CMK (cell line): ENCODE measurements around the gene RASGRF2.
"Not testable (repeated sequence)": the region's sequence is repeated elsewhere in the genome, so short reads cannot be mapped to it uniquely, and the experiment has no call there.

Source experiments
- DNase-seq: peaks from one replicate; pipeline ENCODE4 v3.0.0-alpha.2; 2010; ENCODE audit warnings: low read depth

Gene RASGRF2

GRCh38 chr5:81075041-81075440 is 114.9 kb downstream of the RASGRF2 start:
- no peak for DNase-seq

- DNase-seq: no peak
Observed at GRCh38 chr5:81077105-81077504, 116.9 kb downstream of the RASGRF2 start.

GRCh38 chr5:81078930-81079329 is 118.8 kb downstream of the RASGRF2 start:
- DNase-seq: no peak

GRCh38 chr5:81080809-81081460 is 120.8 kb downstream of the RASGRF2 start:
- DNase-seq: no peak

GRCh38 chr5:81081461-81081835 is 121.3 kb downstream of the RASGRF2 start:
- DNase-seq: no peak

GRCh38 chr5:81086881-81087281 is 126.7 kb downstream of the RASGRF2 start:
- no peak for DNase-seq

GRCh38 chr5:81091199-81091598 is 131.0 kb downstream of the RASGRF2 start:
- no peak for DNase-seq

- DNase-seq: no peak
Observed at GRCh38 chr5:81093536-81094196, 133.5 kb downstream of the RASGRF2 start.

- DNase-seq: no peak
Observed at GRCh38 chr5:81095835-81096234, 135.7 kb downstream of the RASGRF2 start.

GRCh38 chr5:81097713-81098112 is 137.6 kb downstream of the RASGRF2 start:
- DNase-seq: no peak

- DNase-seq: no peak
Observed at GRCh38 chr5:81105261-81105877, 145.2 kb downstream of the RASGRF2 start.

GRCh38 chr5:81115261-81115660 is 155.1 kb downstream of the RASGRF2 start:
- DNase-seq: no peak

- no peak for DNase-seq
Observed at GRCh38 chr5:81117566-81117965, 157.4 kb downstream of the RASGRF2 start.

- DNase-seq: no peak
Observed at GRCh38 chr5:81121273-81121672, 161.1 kb downstream of the RASGRF2 start.

- DNase-seq: no peak
Observed at GRCh38 chr5:81121836-81122630, 161.9 kb downstream of the RASGRF2 start.

GRCh38 chr5:81124689-81125088 is 164.5 kb downstream of the RASGRF2 start:
- not testable (repeated sequence) for DNase-seq

GRCh38 chr5:81125959-81126358 is 165.8 kb downstream of the RASGRF2 start:
- DNase-seq: no peak

GRCh38 chr5:81128416-81128815 is 168.3 kb downstream of the RASGRF2 start:
- DNase-seq: no peak

- no peak for DNase-seq
Observed at GRCh38 chr5:81132381-81132780, 172.2 kb downstream of the RASGRF2 start.

- no peak for DNase-seq
Observed at GRCh38 chr5:81134066-81134465, 173.9 kb downstream of the RASGRF2 start.

GRCh38 chr5:81134566-81134965 is 174.4 kb downstream of the RASGRF2 start:
- no peak for DNase-seq

GRCh38 chr5:81136557-81136956 is 176.4 kb downstream of the RASGRF2 start:
- no peak for DNase-seq

- DNase-seq: no peak
Observed at GRCh38 chr5:81137833-81138232, 177.7 kb downstream of the RASGRF2 start.
